ENCODE results near the gene BCKDHB.

The BCKDHB gene

DNA sequence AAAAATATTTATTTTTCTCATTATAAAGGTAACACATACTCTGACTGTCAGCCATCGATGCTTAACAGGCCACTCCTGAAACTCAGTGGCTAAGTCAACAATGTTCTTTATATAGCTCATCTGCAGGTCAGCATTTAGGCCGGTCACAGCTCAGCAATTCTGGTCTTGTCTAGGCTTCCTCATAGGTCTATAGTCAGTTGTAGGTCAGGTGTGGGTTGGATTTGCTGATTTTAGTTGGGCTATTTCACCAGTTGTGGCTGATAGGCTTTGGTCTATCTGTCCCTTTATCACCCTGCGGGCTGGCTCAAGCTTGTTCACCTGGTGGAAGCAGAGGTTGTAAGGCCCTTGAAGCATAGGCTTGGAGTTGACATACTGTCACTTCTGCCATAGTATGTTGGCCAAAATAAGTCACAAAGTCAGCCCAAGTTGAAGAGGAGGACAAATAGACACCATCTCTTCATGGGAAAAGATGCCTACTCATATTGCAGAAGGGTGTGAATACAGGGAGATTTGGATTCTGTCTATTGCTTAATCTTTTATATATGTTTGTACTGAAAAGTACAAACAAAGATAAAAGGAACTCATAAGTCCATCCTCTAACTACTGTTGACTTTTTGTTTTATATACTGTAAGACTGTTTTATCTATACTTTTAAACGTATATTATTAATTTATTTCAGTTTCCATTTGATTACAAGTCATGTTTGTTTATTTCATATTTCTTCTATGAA is 75.0 kb downstream of the BCKDHB start:
- H3K4me3 ChIP-seq (replicated peaks in 1 of 2; ENCODE audit: low read depth in 2 of 2, low read length in 2 of 2): no peak overlapping the region
- TF ChIP-seq, protein P1, sequence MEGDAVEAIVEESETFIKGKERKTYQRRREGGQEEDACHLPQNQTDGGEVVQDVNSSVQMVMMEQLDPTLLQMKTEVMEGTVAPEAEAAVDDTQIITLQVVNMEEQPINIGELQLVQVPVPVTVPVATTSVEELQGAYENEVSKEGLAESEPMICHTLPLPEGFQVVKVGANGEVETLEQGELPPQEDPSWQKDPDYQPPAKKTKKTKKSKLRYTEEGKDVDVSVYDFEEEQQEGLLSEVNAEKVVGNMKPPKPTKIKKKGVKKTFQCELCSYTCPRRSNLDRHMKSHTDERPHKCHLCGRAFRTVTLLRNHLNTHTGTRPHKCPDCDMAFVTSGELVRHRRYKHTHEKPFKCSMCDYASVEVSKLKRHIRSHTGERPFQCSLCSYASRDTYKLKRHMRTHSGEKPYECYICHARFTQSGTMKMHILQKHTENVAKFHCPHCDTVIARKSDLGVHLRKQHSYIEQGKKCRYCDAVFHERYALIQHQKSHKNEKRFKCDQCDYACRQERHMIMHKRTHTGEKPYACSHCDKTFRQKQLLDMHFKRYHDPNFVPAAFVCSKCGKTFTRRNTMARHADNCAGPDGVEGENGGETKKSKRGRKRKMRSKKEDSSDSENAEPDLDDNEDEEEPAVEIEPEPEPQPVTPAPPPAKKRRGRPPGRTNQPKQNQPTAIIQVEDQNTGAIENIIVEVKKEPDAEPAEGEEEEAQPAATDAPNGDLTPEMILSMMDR (IDR thresholded peaks at IDR 0.05; ENCODE audit: low read depth, low read length): no peak
- DNase-seq (ENCODE audit: low read depth in 2 of 2): no peak

DNA sequence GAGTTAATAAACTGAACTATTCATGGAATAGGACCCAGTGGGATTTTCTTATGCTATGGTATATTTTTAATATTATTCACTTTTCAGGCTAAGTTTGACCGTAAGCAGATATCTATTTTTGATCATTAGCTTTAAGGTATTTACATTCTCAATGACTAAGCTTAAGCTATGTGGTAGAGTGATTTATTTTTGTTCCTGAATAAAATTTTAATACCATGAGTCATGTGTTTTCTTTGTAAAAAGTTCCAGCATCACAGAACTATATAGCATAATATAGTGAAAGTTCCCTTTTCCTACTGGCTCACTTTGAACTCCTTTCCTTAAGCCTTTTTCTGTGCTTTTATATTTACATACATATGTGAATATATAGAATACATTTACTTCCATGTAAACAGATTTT is 75.8 kb downstream of the BCKDHB start:
- no peak overlapping the region for H3K4me3 ChIP-seq (replicated peaks in 1 of 2; ENCODE audit: low read depth in 2 of 2, low read length in 2 of 2)
- peak; percentile 23 to 55 for DNase-seq (ENCODE audit: low read depth in 2 of 2)
- TF ChIP-seq, protein P1 (IDR thresholded peaks at IDR 0.05; ENCODE audit: low read depth, low read length): no peak

DNA sequence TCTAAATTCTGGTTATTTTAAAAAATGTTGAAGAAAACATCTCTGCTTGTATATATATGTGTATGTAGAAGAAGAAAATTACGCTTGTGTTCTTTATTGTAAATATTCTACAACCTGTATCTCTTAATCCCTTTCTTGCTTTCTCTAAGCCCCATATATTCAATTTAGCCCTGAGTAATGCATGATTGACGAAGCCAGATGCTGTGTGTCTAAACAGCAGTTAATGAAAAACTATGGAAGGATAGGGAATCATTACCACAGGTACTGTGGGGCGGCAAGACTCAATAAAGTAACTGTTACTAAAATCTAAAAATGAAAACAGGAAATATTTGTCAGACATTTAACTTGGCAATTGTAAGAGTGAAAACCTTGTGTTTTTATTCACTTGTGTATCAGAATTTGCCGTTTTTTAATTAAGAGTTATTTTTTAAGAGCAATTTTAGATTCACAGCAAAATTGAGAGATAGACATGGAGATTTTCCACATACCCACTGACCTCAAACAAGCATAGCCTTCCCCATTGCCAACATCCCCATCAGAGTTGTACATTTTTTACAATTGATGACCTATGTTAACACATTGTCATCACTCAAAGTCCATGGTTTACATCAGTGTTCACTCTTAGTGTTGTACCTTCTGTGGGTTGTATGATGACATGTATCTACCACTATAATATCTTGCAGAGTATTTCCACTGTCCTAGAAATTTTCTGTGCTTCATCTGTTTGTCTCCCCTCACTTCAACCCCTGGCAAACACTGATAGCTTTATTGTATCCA is 76.7 kb downstream of the BCKDHB start:
- no peak for DNase-seq (ENCODE audit: low read depth in 2 of 2)
- H3K4me3 ChIP-seq (replicated peaks in 1 of 2; ENCODE audit: low read depth in 2 of 2, low read length in 2 of 2): no peak overlapping the region
- TF ChIP-seq, protein P1 (IDR thresholded peaks at IDR 0.05; ENCODE audit: low read depth, low read length): no peak

DNA sequence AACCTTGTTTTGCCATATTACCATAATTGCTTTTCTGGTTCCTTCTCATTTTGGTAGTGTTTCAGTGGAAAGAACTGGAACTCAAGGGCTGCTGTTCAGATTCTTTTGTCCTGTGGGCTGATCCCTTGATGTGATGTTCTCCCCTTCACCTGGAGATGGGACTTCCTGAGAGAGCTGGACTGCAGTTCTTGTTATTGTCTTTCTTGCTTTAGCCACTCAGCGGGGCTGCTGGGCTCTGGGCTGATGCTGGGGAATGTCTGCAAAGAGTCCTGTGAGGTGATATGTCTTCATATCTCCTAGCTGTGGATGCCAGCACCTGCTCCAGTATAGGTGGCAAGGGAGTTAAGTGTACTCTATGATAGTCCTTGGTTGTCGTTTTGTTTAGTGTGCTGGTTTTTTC is 79.0 kb downstream of the BCKDHB start:
- no peak for DNase-seq (ENCODE audit: low read depth in 2 of 2)
- H3K4me3 ChIP-seq (replicated peaks in 1 of 2; ENCODE audit: low read depth in 2 of 2, low read length in 2 of 2): no peak overlapping the region
- TF ChIP-seq, protein P1 (IDR thresholded peaks at IDR 0.05; ENCODE audit: low read depth, low read length): no peak

DNA sequence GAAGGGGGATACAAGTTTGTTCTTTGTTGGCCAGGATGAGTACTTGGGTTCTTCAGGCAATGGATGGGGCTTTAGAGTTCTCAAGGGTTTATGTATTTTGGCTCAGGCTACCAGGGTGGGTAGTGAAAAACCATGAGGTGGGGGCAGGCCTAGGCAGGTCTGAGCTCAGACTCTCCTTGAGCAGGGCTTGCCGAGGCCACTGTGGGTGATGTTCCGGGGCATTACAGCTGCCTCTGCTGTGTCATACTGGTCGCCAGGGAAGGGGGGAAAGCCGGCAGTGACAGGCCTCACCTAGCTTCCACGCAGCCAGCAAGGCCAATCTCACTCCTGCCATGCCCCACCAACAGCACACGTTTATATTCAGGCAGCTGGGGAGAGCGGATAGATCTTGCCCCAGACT is 79.6 kb downstream of the BCKDHB start:
- TF ChIP-seq, protein P1 (IDR thresholded peaks at IDR 0.05; ENCODE audit: low read depth, low read length): no peak

DNA sequence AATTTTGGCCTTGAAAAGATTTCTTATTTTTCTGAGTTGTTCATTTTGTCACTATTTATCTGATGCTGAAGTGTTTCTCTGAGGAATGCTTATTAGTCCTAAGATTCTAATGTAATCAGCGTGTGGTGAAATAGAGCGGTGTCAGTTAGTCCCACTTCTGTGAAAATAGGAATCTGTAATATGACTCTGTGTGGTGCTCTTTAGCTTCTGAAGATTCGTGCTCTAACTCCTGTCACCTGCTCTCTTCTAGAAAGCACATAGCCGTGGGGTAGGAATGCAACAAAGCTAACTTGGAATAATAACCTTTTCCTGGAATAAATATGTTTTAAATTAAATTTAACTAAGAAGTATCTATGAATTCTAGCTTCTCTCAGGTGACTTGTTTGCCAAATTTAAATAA is 90.4 kb downstream of the BCKDHB start:
- TF ChIP-seq, protein P1 (IDR thresholded peaks at IDR 0.05; ENCODE audit: low read depth, low read length): no peak
- DNase-seq (ENCODE audit: low read depth in 2 of 2): no peak
- no peak overlapping the region for H3K4me3 ChIP-seq (replicated peaks in 1 of 2; ENCODE audit: low read depth in 2 of 2, low read length in 2 of 2)

More for the DNA sequence above, 79.6 kb downstream of the BCKDHB start:
- no peak for DNase-seq (ENCODE audit: low read depth in 2 of 2)
- H3K4me3 ChIP-seq (replicated peaks in 1 of 2; ENCODE audit: low read depth in 2 of 2, low read length in 2 of 2): no peak overlapping the region

All from cardiac fibroblast (primary cell).